Metanephros (tissue), 1 donor: ENCODE measurements around the gene NCR3LG1. TPM values are rescaled to one million over a fixed set of nuclear protein-coding genes. Genes with fewer than 3 reads are reported as not detected.

ENCODE experiments used
- total RNA-seq: library from RNA; depleted of rRNA; stranded (reverse); fragments of >200 nt; gene quantifications from one replicate; pipeline ENCODE4 v1.2.3, GENCODE V29; 2014

Gene NCR3LG1, protein sequence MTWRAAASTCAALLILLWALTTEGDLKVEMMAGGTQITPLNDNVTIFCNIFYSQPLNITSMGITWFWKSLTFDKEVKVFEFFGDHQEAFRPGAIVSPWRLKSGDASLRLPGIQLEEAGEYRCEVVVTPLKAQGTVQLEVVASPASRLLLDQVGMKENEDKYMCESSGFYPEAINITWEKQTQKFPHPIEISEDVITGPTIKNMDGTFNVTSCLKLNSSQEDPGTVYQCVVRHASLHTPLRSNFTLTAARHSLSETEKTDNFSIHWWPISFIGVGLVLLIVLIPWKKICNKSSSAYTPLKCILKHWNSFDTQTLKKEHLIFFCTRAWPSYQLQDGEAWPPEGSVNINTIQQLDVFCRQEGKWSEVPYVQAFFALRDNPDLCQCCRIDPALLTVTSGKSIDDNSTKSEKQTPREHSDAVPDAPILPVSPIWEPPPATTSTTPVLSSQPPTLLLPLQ
- 1.8 TPM for total RNA-seq

DNA sequence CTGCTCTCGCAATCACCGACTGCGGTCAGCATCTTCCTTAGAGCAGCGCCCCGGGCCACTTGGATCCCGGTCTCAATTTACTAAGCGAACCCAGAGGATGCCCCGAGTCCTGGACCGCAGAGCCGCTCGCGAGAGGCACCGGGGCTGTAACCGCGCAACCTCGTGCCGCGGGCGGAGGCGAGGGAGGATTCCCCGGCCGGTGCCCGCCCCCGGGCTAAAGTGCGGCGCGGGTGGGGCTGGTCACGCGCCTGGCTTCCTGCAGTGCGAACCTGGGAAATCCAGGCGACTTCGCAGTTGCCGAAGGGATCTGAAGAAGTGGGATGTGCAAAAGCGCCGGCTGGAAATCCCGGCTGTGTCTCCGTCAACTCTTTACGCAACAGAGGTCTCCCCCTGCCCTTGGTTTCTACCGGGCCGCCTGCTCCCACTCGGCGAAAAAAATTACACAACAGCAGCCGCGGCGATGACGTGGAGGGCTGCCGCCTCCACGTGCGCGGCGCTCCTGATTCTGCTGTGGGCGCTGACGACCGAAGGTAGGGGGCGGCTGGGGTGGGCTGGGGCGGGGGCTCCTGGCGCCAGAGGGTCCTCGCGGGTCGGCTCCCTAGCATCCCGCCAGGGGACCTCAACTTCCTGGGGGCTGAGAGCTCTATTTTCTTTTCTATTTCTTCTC, at the start of gene NCR3LG1:
NCR3LG1 (plus strand) TSS at position 291 of the 667 bp plus-strand sequence; CDS start at position 461, 170 bp downstream.

DNA sequence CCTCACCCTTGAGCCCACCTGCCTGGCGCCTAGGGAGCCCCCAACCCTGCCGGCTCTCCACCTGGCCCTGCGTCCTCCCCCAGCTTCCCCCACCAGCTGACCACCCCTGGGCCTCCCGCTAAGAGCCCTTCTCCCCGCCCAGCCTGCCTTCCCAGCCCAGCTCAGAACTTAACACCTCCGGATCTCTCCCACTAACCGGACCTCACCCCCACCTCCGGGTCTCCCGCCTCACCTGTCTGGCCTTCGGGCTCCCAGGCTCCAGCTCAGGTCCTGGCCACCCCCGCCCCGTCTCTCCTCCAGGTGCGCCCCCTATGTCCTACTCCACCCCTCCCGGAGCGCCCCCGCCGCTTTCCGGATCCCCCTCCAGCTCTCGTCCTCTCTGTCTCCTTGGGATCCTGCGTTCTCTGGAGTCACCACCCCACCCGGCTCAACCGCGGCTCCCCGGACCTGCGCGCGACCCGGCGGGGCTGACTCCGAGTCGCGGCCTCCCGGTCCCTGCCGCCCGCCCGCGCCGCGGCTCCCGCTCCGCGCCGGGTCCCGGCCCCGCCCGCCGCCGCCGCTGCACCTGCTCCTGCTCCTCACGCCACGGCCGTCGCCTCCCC, 37.1 kb downstream of the NCR3LG1 start, which contains the start of gene KCNJ11:
KCNJ11 (minus strand) TSS at position 51 of the 602 bp plus-strand sequence. CDS start 568 bp downstream, outside the sequence.

Other genes starting within 250 kb of the NCR3LG1 start
- gene PIK3C2A, start 143.8 kb upstream of the NCR3LG1 start, total RNA-seq, result 60.8 TPM
- 25.5 TPM for gene NUCB2, start 75.1 kb upstream of the NCR3LG1 start, total RNA-seq
- gene KCNJ11, start 36.9 kb downstream of the NCR3LG1 start, total RNA-seq, result 17.0 TPM
- gene ABCC8, start 125.0 kb downstream of the NCR3LG1 start, total RNA-seq, result 4.5 TPM
- 28.3 TPM for gene USH1C, start 192.6 kb downstream of the NCR3LG1 start, total RNA-seq
- gene OTOG, start 195.5 kb downstream of the NCR3LG1 start, total RNA-seq, result 0.23 TPM